Activated T-cell treated with anti-CD3 and anti-CD28 coated beads, Interleukin-2, amount 50 U/mL, for 24 hours (primary cell): ENCODE data around the gene TKT.

Experiments used
- DNase-seq: peaks from one replicate; pipeline ENCODE4 v3.0.0-alpha.2; 2020
- H3K27ac Mint-ChIP-seq: 2 replicates; pipeline ENCODE4 v1.8.0; 2020; ENCODE audit warnings: mild to moderate bottlenecking, mixed read lengths
- H3K27me3 Mint-ChIP-seq: 2 replicates; pipeline ENCODE4 v1.8.0; 2020; ENCODE audit warnings: mixed read lengths
- H3K36me3 Mint-ChIP-seq: 2 replicates; pipeline ENCODE4 v1.8.0; 2020; ENCODE audit warnings: low read depth, mixed read lengths
- H3K4me1 Mint-ChIP-seq: 2 replicates; pipeline ENCODE4 v1.8.0; 2020; ENCODE audit warnings: low read depth, mixed read lengths
- H3K4me3 Mint-ChIP-seq: 2 replicates; pipeline ENCODE4 v1.8.0; 2020; ENCODE audit warnings: mild to moderate bottlenecking, moderate library complexity, mixed read lengths
- H3K9me3 Mint-ChIP-seq: 2 replicates; pipeline ENCODE4 v1.8.0; 2020; ENCODE audit warnings: mixed read lengths

The TKT gene

DNA sequence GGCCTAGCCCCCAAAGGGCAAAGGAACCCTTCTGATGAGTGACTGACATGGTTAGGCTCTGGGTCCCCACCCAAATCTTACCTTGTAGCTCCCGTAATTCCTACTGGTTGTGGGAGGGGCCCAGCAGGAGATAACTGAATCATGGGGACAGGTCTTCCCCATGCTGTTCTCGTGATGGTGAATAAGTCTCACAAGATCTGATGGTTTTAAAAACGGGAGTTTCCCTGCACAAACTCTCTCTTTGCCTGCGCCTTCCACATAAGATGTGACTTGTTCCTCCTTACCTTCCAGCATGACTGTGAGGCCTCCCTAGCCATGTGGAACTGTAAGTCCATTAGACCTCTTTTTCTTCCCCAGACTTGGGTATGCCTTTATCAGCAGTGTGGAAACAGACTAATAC lies 16.9 kb downstream of the TKT start:
- H3K27me3 Mint-ChIP-seq: no peaks in the 10 kb centered on the region
- peaks cover 9% of the 10 kb centered on the region for H3K4me1 Mint-ChIP-seq
- H3K4me3 Mint-ChIP-seq: no peak overlapping the region
- H3K27ac Mint-ChIP-seq: peak overlapping the region; percentile 41
- no peak for DNase-seq
- H3K9me3 Mint-ChIP-seq: no peaks in the 10 kb centered on the region
- peaks cover 94% of the 10 kb centered on the region for H3K36me3 Mint-ChIP-seq

DNA sequence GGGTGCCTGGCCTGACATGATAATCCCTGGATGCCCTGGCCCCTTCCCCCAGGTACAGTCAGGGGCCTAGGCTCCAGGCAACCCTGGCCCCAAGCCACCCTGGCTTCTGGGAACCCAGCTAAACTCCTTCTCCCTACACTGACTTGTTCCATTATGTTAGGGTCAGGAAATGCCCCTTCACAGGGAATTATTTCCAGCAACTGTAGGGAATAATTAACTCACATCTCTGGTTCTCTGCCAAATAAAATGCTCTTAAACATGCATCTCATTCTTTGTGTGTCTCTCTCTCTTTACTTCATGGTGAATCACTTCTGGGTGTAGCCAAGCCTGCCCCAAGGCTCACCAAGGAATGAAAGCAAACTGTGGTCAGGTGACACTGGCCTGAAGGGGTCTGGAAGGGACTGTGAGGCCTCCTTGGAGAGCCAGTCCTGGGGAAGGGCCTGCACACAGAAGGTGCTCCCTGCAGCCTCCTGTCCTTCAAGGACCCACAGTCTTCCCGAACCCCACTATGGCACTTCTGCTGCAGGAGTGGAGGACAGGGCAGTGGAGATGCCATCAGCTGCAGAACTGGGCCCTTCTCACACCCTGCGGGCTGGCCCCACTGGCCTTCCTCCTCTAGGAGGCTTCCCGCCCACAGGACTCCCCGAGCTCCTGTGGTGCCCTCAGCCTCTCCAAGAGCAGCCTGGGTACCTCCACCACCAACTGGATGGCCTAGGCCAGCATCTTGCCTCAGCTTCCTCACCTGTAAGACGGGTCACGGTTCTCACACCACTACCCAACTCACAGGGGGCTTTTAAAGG lies 17.6 kb downstream of the TKT start:
- H3K27ac Mint-ChIP-seq: no peak overlapping the region
- DNase-seq: no peak
- no peaks in the 10 kb centered on the region for H3K27me3 Mint-ChIP-seq
- H3K4me3 Mint-ChIP-seq: no peak overlapping the region
- H3K36me3 Mint-ChIP-seq: peaks cover 94% of the 10 kb centered on the region
- H3K4me1 Mint-ChIP-seq: peaks cover 5% of the 10 kb centered on the region
- no peaks in the 10 kb centered on the region for H3K9me3 Mint-ChIP-seq

GRCh38 chr3:53236112-53236841 lies 19.5 kb downstream of the TKT start:
- no peak for DNase-seq
- Mint-ChIP-seq H3K4me1 (peaks cover 3% of the 10 kb centered on the region), H3K9me3 (no peaks in the 10 kb centered on the region), H3K4me3 (no peak overlapping the region), H3K27ac (peak overlapping the region; percentile 80), H3K36me3 (peaks cover 98% of the 10 kb centered on the region), H3K27me3 (no peaks in the 10 kb centered on the region)

DNA sequence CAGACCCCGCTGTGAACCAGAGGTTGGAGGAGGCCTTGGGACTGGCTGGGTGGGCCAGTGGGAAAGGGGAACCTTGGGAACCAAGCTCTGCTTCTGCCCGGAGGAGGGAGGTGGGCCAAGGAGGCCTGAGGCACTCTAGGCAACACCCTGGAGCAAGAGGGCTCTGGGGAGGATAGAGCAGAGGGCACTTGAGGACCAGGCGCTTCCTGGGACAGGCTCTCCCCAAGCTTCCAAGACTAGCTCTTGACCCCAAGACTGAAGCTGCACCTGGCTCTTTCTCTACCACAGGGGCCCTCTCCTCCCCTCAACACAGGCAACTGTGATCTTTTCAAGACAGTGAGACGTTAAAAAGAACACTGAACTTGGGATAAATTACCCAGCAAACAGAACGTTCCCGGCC lies 20.3 kb downstream of the TKT start:
- no peaks in the 10 kb centered on the region for H3K27me3 Mint-ChIP-seq
- peaks cover 3% of the 10 kb centered on the region for H3K4me1 Mint-ChIP-seq
- H3K36me3 Mint-ChIP-seq: peaks cover 98% of the 10 kb centered on the region
- H3K4me3 Mint-ChIP-seq: no peak overlapping the region
- H3K9me3 Mint-ChIP-seq: no peaks in the 10 kb centered on the region
- DNase-seq: no peak
- H3K27ac Mint-ChIP-seq: peak overlapping the region; percentile 80

DNA sequence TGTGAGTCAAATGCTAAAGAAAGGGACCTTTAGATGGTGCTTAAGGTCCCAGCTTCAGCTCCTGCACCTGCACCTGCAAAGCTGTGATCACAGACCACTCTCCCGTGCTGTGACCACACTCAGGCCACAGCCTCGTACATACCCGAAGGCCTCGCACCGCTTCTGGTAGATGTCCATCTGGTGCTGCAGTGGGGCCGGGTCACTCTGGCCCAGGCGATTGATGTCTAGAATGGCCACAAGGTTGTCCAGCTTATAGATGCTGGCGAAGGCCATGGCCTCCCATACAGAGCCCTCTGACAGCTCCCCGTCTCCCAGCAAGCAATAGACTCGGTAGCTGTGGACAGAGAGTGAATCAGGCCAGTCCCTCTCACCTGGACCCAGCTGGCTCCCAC lies 21.0 kb downstream of the TKT start:
- Mint-ChIP-seq H3K27ac (no peak overlapping the region), H3K4me3 (no peak overlapping the region), H3K36me3 (peaks cover 98% of the 10 kb centered on the region), H3K4me1 (peaks cover 3% of the 10 kb centered on the region), H3K9me3 (no peaks in the 10 kb centered on the region), H3K27me3 (no peaks in the 10 kb centered on the region)
- no peak for DNase-seq

- no peaks in the 10 kb centered on the region for H3K9me3 Mint-ChIP-seq
- H3K27me3 Mint-ChIP-seq: no peaks in the 10 kb centered on the region
- peaks cover 3% of the 10 kb centered on the region for H3K4me1 Mint-ChIP-seq
- no peak overlapping the region for H3K4me3 Mint-ChIP-seq
- peak overlapping the region; percentile 75 for H3K27ac Mint-ChIP-seq
- no peak for DNase-seq
- peaks cover 98% of the 10 kb centered on the region for H3K36me3 Mint-ChIP-seq
These were observed 21.5 kb downstream of the TKT start for GRCh38 chr3:53234130-53234840.

GRCh38 chr3:53232641-53233377 lies 23.0 kb downstream of the TKT start:
- no peaks in the 10 kb centered on the region for H3K9me3 Mint-ChIP-seq
- no peak overlapping the region for H3K4me3 Mint-ChIP-seq
- H3K36me3 Mint-ChIP-seq: peaks cover 99% of the 10 kb centered on the region
- peaks cover 3% of the 10 kb centered on the region for H3K4me1 Mint-ChIP-seq
- H3K27ac Mint-ChIP-seq: no peak overlapping the region
- DNase-seq: no peak
- H3K27me3 Mint-ChIP-seq: no peaks in the 10 kb centered on the region

DNA sequence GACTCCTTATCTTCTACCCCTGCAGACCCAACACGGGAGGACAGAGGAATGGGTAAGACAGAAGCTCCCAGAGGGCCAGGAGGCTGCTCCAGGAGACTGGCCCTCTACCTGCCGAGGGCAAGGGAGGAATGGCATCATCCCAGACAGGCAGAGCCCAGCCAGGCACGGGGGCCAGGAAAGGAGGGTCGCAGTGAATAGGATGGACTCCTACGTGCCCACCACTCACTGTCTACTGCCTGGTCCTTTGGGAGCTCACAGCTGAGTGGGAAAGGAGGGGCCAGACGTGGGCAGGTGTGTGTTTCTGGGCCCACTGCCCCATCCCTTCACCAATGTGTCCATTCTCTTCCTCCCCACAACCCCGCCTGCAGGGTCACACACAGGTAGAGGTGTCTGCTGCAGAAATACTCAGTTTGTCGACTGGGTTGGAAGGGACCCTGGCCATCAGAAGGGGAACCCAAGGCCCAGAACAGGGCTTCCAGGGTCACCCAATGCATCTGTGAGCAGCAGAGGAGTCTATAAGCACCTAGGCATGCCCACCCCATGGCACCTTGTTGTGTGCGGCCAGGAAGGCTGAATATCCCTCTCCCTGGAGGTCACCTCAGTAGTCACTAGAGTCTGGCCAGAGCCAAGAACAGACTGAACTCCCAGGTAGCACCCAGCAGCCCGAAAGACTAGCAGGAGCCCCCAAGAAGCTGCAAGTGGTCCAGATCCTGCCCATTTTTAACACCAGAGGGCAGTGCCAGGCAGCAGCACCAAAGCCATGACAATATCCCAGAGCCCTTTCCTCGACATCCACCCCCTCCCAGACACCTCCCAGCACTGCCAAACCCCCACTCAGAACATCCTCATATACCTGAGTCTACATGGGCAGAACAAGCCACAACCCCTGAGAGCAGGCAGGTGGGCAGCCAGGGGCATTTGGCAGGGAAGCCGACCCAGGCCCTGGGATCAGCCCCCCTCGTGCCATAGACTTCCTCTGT lies 24.0 kb downstream of the TKT start:
- peaks cover 3% of the 10 kb centered on the region for H3K4me1 Mint-ChIP-seq
- H3K27me3 Mint-ChIP-seq: no peaks in the 10 kb centered on the region
- no peak for DNase-seq
- H3K4me3 Mint-ChIP-seq: no peak overlapping the region
- H3K36me3 Mint-ChIP-seq: peaks cover 100% of the 10 kb centered on the region
- H3K27ac Mint-ChIP-seq: peak overlapping the region; percentile 63
- H3K9me3 Mint-ChIP-seq: no peaks in the 10 kb centered on the region

- peak overlapping the region; percentile 44 for H3K27ac Mint-ChIP-seq
- no peak for DNase-seq
- no peaks in the 10 kb centered on the region for H3K9me3 Mint-ChIP-seq
- no peaks in the 10 kb centered on the region for H3K27me3 Mint-ChIP-seq
- no peak overlapping the region for H3K4me3 Mint-ChIP-seq
- peaks cover 100% of the 10 kb centered on the region for H3K36me3 Mint-ChIP-seq
- H3K4me1 Mint-ChIP-seq: no peaks in the 10 kb centered on the region
These were observed 25.0 kb downstream of the TKT start for GRCh38 chr3:53230789-53231188.

GRCh38 chr3:53230041-53230621 lies 25.7 kb downstream of the TKT start:
- Mint-ChIP-seq H3K4me3 (no peak overlapping the region), H3K9me3 (no peaks in the 10 kb centered on the region), H3K27me3 (no peaks in the 10 kb centered on the region), H3K36me3 (peaks cover 100% of the 10 kb centered on the region), H3K27ac (peak overlapping the region; percentile 33), H3K4me1 (no peaks in the 10 kb centered on the region)
- peak; percentile 12 for DNase-seq

DNA sequence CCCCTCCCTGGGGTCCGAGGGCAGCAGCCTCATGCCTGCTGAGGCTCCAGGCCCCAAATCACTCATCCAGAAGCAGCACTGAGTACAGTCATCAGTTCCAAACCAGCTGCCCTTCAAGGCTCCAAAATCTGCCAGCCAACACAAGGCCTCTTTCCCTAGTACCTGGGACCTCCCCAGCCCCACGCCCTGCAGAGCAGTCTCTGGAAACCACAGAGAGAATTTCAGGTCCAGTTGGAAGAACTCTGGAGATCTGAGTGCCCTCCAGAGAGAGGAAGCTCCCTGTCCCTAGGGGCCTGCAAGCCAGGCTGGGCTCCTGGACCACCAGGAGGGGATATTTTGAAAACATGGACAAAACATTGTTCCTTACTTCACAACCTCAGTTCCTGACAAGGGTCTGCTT lies 26.2 kb downstream of the TKT start:
- peak; percentile 17 for DNase-seq
- Mint-ChIP-seq H3K4me1 (no peaks in the 10 kb centered on the region), H3K9me3 (no peaks in the 10 kb centered on the region), H3K36me3 (peaks cover 100% of the 10 kb centered on the region), H3K27ac (no peak overlapping the region), H3K4me3 (no peak overlapping the region), H3K27me3 (no peaks in the 10 kb centered on the region)

- H3K27me3 Mint-ChIP-seq: no peaks in the 10 kb centered on the region
- peak; percentile 18 for DNase-seq
- no peaks in the 10 kb centered on the region for H3K4me1 Mint-ChIP-seq
- no peak overlapping the region for H3K27ac Mint-ChIP-seq
- peaks cover 100% of the 10 kb centered on the region for H3K36me3 Mint-ChIP-seq
- H3K4me3 Mint-ChIP-seq: no peak overlapping the region
- H3K9me3 Mint-ChIP-seq: no peaks in the 10 kb centered on the region
These were observed 26.7 kb downstream of the TKT start for GRCh38 chr3:53229171-53229570.
